NCI-H146 treated with DMSO at 0.1 percent for 48 hours (cell line): Measurements from ENCODE around the gene SLC35F5.
"Not testable (repeated sequence)": the region's sequence is repeated elsewhere in the genome, so short reads cannot be mapped to it uniquely, and the experiment has no call there.

Experiments used
- DNase-seq: peaks from one replicate; lab custom pipeline; 2025; ENCODE audit not compliant: unreplicated experiment; lab: John Stamatoyannopoulos, UW

SLC35F5 gene

DNA sequence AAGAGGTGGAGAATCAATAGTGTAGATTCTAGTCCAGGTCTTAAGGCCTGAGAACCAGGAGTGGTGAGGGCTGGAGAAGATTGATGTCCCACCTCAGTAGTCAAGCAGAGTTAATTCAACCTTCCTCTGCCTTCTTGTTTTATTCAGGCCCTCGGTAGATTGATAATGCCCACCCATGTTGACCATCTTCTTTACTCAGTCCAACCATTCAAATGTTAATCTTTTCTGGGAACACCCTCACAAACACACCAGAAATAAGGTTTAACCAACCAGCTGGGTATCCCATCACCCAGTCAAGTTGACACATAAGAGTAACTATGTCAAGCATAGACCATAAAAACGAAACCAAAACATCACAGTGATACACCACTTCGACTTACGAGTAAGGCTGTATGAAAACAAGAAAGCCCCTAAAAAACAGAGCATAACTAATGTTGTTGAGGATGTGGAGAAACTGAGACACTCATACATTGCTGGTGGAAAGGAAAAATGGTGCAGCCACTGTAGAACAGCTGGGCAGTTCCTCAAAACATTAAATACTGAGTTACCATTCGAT is 57.5 kb downstream of the SLC35F5 start:
- DNase-seq = no peak

DNA sequence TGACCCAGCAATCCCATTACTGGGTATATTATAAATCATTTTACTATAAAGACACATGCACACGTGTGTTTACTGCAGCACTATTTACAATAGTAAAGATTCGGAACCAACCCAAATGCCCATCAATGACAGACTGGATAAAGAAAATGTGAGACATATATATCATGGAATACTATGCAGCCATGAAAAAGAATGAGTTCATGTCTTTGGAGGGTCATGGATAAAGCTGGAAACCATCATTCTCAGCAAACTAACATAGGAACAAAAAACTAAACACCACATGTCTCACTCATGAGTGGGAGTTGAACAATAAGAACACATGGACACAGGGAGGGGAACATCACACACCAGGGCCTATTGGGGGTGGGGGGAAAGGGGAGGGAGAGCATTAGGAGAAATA is 58.2 kb downstream of the SLC35F5 start:
- not testable (repeated sequence) for DNase-seq

DNA sequence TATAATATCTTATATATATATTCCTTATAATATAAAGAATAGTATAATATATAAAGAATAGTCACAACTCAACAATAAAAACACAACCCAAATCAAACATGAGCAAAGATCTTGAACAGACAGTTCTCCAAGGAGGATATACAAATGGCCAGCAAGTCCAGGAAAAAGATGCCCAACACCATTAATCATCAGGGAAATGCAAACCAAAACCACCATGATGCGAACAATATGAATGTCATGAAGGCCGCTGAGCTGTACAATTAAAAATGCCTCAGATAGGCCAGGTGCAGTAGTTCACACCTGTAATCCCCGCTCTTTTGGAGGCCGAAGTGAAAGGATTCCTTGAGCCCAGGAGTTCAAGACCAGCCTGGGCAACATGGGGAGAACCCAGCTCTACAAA is 58.9 kb downstream of the SLC35F5 start:
- DNase-seq = no peak

DNA sequence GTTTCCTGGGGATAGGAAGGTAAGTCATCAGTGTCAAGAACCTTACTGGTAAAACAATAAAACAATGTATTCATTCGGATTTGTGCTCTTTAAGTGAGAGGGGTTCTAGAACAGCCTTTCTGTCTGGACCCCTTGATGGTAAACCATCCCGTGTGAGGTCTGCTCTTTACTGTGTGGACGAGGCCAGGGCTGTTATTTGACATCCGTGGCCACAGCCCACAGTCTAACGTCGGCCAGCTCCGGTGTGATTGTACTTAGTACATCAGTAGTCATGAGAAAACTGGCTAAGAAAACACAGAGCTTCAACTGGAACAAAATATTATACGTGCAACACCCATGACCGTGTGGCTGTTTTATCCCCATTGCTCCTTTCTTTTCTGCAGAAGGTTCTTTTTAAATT is 62.0 kb downstream of the SLC35F5 start:
- no peak for DNase-seq

DNA sequence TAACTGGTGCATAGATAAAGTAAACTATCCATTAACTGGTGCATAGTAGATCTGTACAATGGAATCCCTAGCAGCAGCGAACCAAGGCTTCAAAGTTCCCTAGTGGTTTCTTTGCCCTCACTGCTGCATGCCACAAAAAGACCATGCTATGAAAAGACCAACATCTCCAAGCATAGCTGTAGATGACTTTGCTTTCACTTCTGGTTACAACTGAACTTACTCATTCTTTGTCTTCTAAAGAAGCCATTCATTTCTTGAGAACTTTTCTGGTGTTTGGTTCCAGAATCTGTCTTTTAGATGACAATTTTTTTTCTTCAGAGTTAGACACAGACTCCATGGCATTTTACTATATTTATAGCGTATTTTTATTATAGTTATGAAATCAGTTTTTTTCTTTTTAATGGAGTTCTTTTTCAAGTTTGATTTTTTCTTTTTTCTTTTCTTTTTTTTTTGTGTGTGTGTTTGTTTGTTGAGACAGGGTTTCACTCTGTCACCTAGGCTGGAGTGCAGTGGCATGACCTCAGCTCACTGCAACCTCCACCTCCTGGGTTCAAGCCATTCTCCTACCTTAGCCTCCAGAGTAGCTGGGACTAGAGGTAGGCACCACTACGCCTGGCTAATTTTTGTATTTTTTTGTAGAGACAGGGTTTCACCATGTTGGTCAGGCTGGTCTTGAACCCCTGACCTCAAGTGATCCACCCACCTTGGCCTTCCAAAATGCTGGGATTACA is 63.6 kb downstream of the SLC35F5 start:
- no peak for DNase-seq

DNA sequence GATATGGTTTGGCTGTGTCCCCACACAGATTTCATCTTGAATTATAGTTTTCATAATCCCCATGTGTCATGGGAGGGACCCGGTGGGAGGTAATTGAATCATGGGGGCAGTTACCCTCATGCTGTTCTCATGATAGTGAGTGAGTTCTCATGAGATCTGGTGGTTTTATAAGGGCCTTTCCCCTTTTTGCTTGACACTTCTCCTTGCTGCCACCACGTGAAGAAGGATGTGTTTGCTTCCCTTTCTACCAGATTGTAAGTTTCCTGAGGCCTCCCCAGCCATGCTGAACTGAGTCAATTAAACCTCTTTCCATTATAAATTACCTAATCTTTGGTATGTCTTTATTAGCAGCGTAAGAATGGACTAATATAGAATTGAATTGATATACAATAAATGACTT is 65.6 kb downstream of the SLC35F5 start:
- not testable (repeated sequence) for DNase-seq

DNA sequence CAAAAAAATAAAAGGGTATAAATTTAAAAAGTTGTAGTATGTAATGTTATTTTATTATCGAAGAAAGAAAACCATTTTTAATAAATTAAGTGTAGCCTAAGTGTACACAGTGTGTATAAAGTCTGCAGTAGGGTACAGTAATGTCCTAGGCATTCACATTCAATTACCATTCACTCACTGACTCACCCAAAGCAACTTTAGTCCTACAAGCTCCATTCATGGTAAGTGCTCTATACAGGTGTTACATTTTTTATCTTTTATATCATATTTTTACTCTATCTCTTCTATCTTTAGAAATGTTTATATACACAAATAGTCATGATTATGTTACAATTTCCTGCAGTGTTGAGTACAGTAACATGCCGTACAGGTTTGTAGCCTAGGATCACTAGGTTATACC is 69.9 kb downstream of the SLC35F5 start:
- no peak for DNase-seq

DNA sequence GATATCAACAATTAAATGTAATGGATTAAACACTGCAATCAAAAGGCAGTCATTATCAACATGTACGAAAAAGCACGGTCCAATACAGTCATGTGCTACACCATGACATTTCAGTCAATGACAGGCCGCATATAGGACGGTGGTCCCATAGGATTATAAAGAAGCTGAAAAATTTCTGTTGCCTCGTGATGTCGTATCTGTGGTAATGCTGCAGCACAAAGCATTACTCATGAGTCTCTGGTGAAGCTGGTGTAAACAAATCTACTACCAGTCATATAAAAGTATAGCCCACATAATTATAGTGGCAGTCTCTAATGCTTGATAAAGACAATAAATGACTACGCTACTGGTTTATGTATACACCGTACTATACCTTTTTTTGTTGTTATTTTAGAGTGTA is 71.0 kb downstream of the SLC35F5 start:
- no peak for DNase-seq

DNA sequence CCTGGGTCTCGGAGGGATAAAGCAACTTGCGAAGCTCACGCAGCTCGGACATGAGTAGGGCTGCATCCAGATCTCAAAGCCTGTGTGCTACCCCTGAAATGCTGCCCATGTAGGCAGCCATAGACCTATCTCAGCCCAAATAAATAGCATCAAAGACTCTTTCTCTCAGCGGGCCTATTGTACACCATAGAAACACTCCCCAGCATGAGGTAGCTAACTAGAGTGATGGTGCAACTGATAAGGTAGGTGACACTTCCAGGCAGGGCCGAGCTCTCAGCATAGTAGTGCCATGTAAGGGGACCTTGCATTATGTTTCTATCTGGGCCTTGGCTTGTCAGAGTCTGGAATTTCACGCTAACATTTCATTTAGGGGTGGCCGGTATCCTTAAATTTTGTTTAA is 77.0 kb downstream of the SLC35F5 start:
- DNase-seq = peak; percentile 38

DNA sequence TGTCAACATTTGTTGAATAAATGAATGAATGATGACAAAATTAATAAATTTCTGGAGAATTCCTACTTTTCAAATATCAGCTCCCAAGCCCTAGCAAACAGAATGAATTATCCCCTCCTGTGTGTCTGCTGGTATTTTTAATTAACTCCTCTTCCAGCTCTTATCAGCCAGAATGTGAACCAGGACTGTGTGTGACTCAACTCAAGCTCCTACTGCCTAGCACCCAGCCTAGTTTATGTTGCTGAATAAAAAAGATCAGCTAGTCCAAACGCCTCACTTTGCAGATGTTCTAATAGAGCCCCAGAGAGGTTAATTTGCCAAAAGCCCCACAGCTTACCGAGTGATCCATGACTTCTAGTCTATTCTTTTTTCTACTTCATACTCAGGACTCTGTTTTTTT is 79.1 kb downstream of the SLC35F5 start:
- no peak for DNase-seq

DNA sequence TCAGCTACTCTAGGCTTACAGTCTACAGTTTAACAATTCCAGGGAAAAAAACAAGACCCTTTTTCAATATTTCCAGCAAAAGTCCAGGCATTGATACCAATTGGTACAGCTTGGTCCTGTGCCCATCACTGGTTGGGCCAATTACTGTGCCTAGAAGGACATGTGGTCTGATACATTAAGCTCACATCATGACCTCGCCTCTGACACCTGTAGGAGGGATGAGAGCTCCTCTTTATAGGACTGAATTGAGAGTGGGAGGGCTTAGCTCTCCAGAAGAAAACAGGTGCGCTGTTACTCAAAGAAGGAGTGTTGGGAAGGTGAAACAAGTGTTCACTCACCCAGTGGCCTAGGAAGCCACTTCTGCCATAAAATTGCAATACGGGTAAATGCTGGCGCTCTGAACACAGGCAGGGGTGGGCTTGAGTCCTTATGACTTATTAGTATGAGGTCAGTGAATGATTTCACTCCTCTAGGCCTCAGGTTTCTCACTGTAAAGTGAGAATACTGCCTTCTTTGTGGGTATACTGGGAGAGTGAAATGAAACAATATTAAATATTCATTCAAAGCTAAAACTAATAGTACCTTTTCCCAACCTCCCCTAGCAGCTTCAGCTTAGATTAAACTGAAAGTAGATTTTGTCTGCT is 79.7 kb downstream of the SLC35F5 start:
- DNase-seq = no peak

DNA sequence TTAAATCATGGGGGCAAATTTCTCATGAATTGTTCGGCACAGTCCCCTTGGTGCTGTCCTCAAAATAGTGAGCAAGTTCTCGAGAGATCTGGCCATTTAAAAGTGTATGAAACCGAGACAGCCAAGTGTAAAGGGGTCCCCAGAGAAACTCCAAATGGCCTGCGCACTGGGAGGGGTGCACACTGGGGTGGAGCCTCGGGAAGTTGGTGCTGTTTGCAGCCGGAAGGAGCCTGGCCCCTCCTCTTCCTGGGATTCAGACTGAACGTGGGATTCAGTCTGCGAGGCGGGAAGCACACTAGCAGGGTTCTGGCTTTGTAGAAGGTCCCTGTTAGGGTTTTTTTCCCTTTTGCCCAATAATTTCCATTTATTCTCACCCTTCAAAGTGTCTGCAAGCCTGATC is 80.6 kb downstream of the SLC35F5 start:
- no peak for DNase-seq

DNA sequence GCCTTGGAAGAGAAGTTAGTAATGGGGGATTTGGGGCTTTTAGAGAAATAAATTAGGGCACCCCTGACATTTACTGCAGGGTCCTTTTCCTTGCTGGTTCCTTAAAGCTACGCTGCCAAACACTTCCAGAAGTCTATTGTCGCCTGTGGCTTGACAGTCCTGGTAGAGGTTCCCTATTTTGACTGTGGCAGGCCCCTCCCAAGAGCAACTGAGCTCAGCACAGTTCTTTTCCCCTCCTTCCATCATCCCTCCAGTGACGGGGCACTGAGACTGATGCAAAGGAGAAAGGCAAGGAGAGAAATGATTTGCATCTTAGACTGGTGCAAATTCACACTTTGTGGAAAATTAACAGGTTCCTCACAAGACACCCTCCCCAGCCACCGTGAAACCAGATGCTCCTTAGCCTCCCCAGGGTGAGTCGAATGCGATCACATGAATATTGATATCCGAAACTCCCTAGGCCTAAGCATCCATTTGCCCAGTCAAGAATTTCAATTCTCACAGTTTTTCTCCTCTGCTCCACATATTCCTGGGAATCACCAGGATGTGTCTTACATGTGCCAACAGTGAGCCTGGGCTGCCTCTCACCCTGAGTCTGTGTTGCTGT is 84.0 kb downstream of the SLC35F5 start:
- DNase-seq = no peak

DNA sequence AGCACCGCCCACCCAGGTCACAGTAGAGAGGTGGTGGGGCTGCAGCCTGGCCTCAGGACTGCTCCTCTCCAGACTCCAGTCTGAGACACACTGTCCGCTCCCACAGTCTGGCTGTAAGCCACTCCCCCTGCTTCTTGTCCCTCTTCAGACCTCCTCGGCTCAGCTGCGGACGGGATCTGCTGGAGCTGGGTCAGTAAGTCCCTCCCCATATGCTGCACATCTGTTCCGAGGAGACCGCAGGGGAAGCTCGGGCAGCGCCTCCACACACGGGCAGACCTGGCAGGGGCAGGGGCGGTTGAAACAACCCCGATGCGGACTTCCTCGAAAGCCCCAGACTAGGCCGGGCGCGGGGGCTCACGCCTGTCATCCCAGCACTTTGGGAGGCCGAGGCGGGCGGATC is 87.4 kb downstream of the SLC35F5 start:
- not testable (repeated sequence) for DNase-seq

DNA sequence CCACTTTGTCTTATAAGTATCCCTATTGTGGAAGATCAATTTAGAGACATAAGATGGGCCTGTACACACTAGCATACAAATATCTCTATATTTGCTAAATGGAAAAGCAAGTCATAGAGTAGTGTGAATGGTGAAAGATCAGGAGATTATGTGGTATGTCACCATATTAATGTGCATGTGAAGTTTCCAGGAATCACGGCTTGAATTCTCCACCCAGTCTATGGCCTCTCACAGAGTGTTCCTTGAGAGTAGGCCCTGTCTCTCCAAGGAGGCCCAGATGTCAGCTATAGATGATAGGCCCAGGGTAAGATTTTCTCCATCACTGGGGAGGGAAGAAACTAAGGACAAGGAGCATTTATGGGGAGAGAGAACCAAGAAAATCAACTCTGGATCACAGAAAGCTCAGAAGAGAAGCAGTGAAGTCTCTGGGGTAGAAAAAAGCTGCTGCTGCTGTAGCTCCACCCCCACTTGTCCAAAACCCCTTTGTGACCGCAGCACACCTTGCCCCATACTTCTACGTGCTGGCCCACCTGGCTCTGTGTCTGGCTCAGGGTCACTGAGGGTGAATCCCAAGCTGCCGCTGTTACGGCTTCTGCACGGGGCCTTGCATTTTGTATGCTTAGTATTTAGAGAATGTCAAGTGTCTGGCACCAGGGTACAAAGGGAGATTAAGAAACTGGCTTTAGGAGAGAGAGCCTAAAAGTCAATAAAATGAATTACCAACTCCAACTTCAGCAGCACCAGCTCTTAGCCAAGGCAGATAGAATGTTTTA is 91.5 kb downstream of the SLC35F5 start:
- DNase-seq = not testable (repeated sequence)

DNA sequence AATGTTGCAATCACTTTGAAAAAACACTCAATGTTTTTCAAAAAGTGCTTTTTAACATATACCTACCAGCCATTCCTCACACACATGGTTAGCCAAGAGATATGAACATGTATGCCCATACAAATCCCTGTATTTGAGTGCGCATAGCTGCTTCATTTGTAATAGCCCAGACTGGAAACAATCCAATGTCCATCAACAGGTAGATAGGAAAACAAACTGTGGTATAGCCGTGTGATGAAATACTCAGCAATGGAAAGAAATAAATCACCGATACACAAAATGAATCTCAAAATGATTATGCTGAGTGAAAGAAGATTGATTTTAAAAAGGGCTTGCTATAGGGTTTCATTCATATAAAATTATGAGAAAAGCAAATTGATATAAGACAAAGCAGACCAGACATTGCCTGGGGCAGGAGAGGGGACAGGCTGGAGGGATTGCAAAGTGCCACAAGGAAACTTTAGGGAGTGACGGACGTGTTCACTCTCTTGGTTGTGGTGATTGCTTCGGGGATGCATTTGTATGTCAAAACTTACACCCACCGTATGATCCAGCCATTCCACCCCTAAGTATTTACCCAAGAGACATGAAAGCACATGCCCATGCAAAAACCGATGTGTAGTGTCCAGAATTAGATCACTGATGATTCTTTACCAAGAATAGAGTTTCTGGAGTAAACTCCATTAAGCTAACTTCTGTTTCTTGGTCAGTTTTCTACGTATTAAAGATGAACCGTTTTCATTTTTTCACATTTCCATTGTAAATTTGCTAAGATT is 93.0 kb downstream of the SLC35F5 start:
- DNase-seq = not testable (repeated sequence)
